T-helper 2 cell treated with Interferon-gamma antibody and Interleukin-4, amounts not matched to agents 5 μg/mL and 100 μg/mL, for 36 hours (primary cell): Measurements from ENCODE around the gene ZNF286A.
A peak's percentile ranks its signal among the peaks of the same experiment; 100 is the strongest.
"Not testable (repeated sequence)": the region's sequence is repeated elsewhere in the genome, so short reads cannot be mapped to it uniquely, and the experiment has no call there.

ENCODE experiments used
- DNase-seq: peaks from one replicate; pipeline ENCODE4 v3.0.0; 2021; ENCODE audit warnings: low spot score
- H3K27ac Mint-ChIP-seq: one replicate; pipeline ENCODE4 v1.8.0; 2021; ENCODE audit warnings: mild to moderate bottlenecking, mixed read lengths
- H3K27me3 Mint-ChIP-seq: one replicate; pipeline ENCODE4 v1.8.0; 2021; ENCODE audit warnings: low read depth, mixed read lengths
- H3K36me3 Mint-ChIP-seq: one replicate; pipeline ENCODE4 v1.8.0; 2021; ENCODE audit warnings: low read depth, mixed read lengths
- H3K4me1 Mint-ChIP-seq: one replicate; pipeline ENCODE4 v1.8.0; 2021; ENCODE audit warnings: low read depth, mixed read lengths
- H3K4me3 Mint-ChIP-seq: one replicate; pipeline ENCODE4 v1.8.0; 2022; ENCODE audit warnings: mild to moderate bottlenecking, moderate library complexity, mixed read lengths
- H3K9me3 Mint-ChIP-seq: one replicate; pipeline ENCODE4 v1.8.0; 2021; ENCODE audit warnings: mixed read lengths

ZNF286A gene

DNA sequence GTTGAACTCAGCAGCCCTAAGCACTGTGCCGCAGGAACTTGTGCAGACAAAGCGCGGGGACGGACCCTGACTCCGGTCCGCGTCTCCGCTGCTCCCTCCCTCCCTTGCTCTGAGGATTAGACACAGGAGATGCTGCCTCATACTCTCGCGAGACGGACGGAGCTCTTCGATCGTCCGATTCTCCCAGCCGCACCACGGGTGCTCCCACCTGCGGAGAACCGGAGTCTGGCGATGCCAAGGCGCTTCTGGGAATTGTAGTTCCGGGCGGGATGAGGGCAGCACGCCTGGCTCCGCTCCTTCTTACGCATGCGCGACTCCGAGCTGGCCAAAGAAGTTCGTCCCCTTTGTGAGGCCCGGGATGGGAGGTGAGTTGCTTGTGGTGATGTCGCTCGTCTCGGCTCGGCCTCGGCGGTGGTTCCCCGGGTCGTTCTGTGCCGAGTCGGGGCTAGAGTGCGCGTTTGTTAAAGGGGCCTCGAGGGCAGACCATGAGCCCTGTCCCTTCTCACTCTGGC lies at the start of gene ZNF286A:
Gene ZNF286A (plus strand): TSS at position 340 of the 512 bp plus-strand sequence. CDS start 578 bp downstream, outside the sequence.
- H3K4me1 Mint-ChIP-seq = not testable (repeated sequence)

GRCh38 chr17:15649861-15650421 lies 49.6 kb upstream of the ZNF286A start:
- no peaks in the 10 kb centered on the region for H3K27me3 Mint-ChIP-seq
- DNase-seq = no peak
- H3K4me1 Mint-ChIP-seq = peaks cover 25% of the 10 kb centered on the region
- H3K9me3 Mint-ChIP-seq = no peaks in the 10 kb centered on the region
- no peak overlapping the region for H3K27ac Mint-ChIP-seq
- peaks cover 4% of the 10 kb centered on the region for H3K36me3 Mint-ChIP-seq
- peak overlapping the region; percentile 72 for H3K4me3 Mint-ChIP-seq

More for the DNA sequence above, at the start of gene ZNF286A:
- H3K27me3 Mint-ChIP-seq, H3K9me3 Mint-ChIP-seq: not testable (repeated sequence)
- H3K4me3 Mint-ChIP-seq = peak within 1 kb of the TSS; percentile 95
- peaks cover 21% of the 10 kb centered on the region for H3K36me3 Mint-ChIP-seq
- peak within 1 kb of the TSS; percentile 83 for H3K27ac Mint-ChIP-seq
- peak; percentile 97 for DNase-seq

GRCh38 chr17:15650741-15651582 lies 48.6 kb upstream of the ZNF286A start:
- no peaks in the 10 kb centered on the region for H3K9me3 Mint-ChIP-seq
- no peak for DNase-seq
- H3K4me3 Mint-ChIP-seq = peak overlapping the region; percentile 72
- peaks cover 4% of the 10 kb centered on the region for H3K36me3 Mint-ChIP-seq
- H3K4me1 Mint-ChIP-seq = peaks cover 17% of the 10 kb centered on the region
- no peaks in the 10 kb centered on the region for H3K27me3 Mint-ChIP-seq
- H3K27ac Mint-ChIP-seq = peak overlapping the region; percentile 73

DNA sequence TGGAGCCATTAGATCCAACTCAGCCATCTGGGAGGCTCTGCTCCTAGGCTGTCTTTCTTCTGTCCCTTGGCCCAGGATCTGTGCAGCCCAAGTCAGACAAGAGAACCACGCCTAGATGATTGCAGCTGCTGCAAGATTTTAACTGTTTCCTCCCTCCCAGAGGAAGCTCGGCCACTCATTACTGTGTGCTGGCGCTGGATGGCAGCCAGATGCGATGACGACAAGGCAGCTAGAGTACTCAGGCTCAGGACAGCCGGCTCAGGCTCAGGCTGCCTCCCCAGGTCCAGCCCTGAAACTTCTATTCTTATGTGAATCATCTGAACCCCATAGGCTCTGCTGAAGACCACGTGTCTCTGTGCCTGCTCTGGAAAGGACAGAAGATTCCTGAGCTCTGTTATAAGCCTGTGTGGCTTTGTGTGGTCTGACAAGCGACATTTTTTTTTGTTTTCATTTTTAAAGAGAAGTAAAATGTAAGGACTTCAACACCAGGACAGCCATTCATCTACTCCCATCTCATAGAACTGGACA lies 47.9 kb upstream of the ZNF286A start:
- Mint-ChIP-seq H3K27ac (peak overlapping the region; percentile 73), H3K9me3 (no peaks in the 10 kb centered on the region)
- DNase-seq = peak; percentile 38

GRCh38 chr17:15652960-15653359 lies 46.6 kb upstream of the ZNF286A start:
- H3K4me1 Mint-ChIP-seq = peaks cover 17% of the 10 kb centered on the region
- no peaks in the 10 kb centered on the region for H3K9me3 Mint-ChIP-seq
- DNase-seq = no peak
- H3K27me3 Mint-ChIP-seq = no peaks in the 10 kb centered on the region
- H3K36me3 Mint-ChIP-seq = peaks cover 1% of the 10 kb centered on the region
- H3K27ac Mint-ChIP-seq = peak overlapping the region; percentile 4
- peak overlapping the region; percentile 23 for H3K4me3 Mint-ChIP-seq

More for the DNA sequence above, 47.9 kb upstream of the ZNF286A start:
- Mint-ChIP-seq H3K4me1 (peaks cover 17% of the 10 kb centered on the region), H3K27me3 (no peaks in the 10 kb centered on the region), H3K4me3 (peak overlapping the region; percentile 72), H3K36me3 (peaks cover 4% of the 10 kb centered on the region)

DNA sequence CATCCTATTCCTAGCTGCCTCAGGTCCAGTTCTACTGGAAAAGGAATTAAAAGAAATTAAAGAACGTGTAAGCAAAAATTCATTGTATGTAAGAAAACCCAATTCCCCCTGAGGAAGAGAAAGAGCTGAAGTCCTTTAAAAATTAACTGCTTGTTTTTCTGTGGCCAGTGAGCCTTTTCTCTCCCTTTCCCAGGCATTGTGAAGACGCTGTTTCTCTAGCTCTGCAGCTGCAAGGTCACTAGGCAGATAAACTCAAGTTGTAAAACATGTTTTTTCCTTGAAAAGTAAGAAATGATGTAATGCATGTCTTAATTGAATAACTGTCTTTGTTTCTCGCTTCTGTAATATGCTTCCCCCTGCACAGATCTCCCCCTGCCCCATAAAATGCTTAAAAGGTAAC lies 45.2 kb upstream of the ZNF286A start:
- peaks cover 14% of the 10 kb centered on the region for H3K4me1 Mint-ChIP-seq
- not testable (repeated sequence) for H3K27me3 Mint-ChIP-seq, H3K9me3 Mint-ChIP-seq, H3K4me3 Mint-ChIP-seq, H3K36me3 Mint-ChIP-seq, DNase-seq, H3K27ac Mint-ChIP-seq

DNA sequence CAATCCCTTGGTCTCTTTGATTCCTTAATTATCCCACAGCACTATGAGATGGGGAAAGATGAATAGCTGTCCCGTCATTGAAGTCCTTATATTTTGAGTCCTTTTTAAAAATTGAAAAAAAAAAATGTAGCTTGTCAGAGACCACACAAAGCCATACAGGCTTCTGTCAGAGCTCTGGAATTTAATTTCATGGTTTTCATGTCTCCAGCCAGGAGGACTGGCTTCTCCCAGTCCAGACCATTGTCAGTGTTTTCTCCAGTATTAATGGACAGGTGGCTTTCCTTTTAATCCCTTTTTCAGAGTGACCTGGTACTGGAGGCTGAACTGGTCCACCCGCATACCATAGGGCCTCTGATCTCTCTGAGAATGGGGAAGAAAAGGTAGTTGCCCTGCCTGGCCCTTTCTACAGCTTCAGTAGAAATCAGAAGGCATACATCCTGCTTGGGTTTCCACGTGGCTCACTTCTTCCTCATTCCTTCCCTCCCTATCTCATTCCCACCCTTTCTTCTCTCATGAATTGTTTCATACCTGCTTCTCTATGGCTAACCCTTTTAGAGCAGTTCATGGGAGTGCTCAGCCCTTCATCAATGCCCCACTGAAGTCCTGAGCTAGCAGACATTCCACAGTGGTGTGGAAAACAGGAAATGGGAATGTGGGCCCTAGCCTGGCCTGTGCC lies 44.5 kb upstream of the ZNF286A start:
- DNase-seq = no peak
- no peaks in the 10 kb centered on the region for H3K9me3 Mint-ChIP-seq
- no peaks in the 10 kb centered on the region for H3K36me3 Mint-ChIP-seq
- H3K4me1 Mint-ChIP-seq = peaks cover 14% of the 10 kb centered on the region
- no peaks in the 10 kb centered on the region for H3K27me3 Mint-ChIP-seq
- H3K27ac Mint-ChIP-seq = no peak overlapping the region
- H3K4me3 Mint-ChIP-seq = no peak overlapping the region

DNA sequence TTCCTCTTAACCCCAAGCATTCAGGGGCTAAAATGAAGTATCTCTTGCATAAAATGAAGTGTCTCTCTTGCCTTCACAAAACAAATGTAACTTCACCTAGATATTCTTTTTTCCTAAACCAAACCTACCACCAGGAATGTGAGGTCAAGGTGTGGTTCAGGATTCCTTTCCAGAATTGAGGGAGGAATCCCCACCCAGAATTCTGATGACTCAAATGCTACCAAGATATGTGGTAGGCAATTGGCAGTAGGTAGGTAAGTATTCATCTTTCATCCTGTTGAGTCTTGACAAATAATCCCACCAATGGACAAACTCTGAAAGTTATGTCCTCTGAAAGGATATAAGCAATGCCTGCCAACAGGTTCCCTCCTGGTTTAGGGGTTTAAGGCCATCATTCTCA lies 41.7 kb upstream of the ZNF286A start:
- Mint-ChIP-seq H3K27me3 (no peaks in the 10 kb centered on the region), H3K4me1 (peaks cover 3% of the 10 kb centered on the region), H3K4me3 (no peak overlapping the region), H3K36me3 (no peaks in the 10 kb centered on the region), H3K9me3 (no peaks in the 10 kb centered on the region), H3K27ac (no peak overlapping the region)
- no peak for DNase-seq

DNA sequence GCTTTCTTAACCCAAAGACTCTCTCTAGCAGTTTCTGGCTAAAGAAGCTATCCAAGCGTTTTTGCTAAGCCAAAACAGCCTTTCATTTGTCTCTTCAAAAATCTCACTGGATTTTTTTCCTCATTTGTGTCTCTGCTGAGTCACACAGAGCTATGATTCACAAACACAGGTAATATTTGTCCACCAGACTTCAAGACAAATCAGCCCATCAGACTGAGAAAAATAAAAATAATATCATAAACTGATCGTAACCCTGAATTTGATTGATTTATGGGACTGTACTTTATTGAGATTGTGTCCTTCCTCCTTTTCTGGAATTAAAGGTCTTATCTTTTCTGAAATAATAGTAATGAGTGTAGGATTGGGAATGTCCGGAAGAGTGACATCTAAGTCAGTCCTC lies 41.3 kb upstream of the ZNF286A start:
- H3K27ac Mint-ChIP-seq = no peak overlapping the region
- H3K36me3 Mint-ChIP-seq = no peaks in the 10 kb centered on the region
- H3K9me3 Mint-ChIP-seq = no peaks in the 10 kb centered on the region
- DNase-seq = no peak
- no peak overlapping the region for H3K4me3 Mint-ChIP-seq
- H3K27me3 Mint-ChIP-seq = no peaks in the 10 kb centered on the region
- H3K4me1 Mint-ChIP-seq = peaks cover 3% of the 10 kb centered on the region

DNA sequence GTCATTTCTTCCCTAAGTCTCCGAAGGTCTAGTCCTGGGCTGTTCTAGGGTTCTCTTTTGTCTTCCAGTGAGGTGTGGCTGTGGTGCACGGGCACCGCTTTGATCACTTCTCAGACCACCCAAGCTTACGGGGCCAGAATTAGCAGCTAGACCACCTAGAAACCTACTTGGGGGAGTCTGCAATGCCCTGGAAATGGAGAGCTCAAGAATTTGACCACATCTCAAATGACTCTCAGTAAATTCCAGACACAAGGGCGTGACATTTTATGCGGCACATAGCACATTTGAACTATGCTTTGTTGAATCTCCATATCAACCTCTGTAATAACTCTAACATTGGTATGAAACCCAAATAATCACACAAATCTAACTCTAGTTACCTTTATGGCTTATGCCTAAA lies 40.3 kb upstream of the ZNF286A start:
- Mint-ChIP-seq H3K36me3 (peaks cover 6% of the 10 kb centered on the region), H3K27ac (no peak overlapping the region), H3K4me1 (peaks cover 3% of the 10 kb centered on the region), H3K4me3 (no peak overlapping the region), H3K9me3 (no peaks in the 10 kb centered on the region), H3K27me3 (no peaks in the 10 kb centered on the region)
- no peak for DNase-seq

- DNase-seq = no peak
- Mint-ChIP-seq H3K27ac (no peak overlapping the region), H3K4me1 (peaks cover 3% of the 10 kb centered on the region), H3K9me3 (no peaks in the 10 kb centered on the region), H3K27me3 (no peaks in the 10 kb centered on the region), H3K36me3 (peaks cover 8% of the 10 kb centered on the region), H3K4me3 (no peak overlapping the region)
Measured at GRCh38 chr17:15659663-15660062, 39.9 kb upstream of the ZNF286A start.

DNA sequence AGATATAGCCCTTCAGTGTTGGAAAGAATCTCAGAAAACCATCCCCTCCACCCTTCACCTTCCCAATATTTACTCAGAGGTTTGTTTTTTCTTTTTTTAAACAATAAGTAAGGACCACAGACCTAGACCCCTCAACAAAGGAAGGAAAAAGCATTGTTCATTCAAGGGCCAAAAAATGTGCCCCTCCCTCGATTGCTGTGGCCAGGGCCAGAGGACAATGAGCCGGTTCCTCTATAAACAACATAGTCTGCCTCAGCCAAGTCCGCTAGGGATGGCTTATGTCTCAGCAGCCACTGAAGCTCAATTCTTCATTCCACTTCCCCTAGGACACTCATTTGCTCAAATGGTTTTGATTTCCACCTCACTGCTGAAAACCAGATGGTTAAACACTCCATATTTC lies 39.5 kb upstream of the ZNF286A start:
- peaks cover 8% of the 10 kb centered on the region for H3K36me3 Mint-ChIP-seq
- H3K27me3 Mint-ChIP-seq = no peaks in the 10 kb centered on the region
- H3K4me3 Mint-ChIP-seq = no peak overlapping the region
- no peak overlapping the region for H3K27ac Mint-ChIP-seq
- H3K9me3 Mint-ChIP-seq = no peaks in the 10 kb centered on the region
- no peak for DNase-seq
- H3K4me1 Mint-ChIP-seq = peaks cover 3% of the 10 kb centered on the region

DNA sequence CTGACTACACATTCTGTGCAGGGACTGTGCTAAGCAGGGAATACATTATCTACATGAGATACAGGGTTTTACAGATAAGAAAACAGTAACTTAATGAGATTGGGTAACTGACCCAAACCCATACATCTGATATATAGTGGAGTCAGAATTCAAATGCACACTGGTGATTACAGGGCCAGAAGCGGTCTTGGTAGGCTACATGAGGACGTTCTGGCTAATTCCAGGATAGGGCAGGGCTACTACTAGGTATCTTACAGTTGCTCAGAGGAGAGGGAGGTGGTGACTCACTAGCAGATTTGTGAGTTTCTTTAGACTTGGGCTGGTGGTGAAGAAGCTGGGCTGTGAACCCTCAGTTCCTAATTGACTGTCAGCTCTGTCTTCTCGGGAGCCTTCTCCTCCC lies 36.9 kb upstream of the ZNF286A start:
- Mint-ChIP-seq H3K27ac (no peak overlapping the region), H3K4me3 (no peak overlapping the region), H3K9me3 (no peaks in the 10 kb centered on the region), H3K4me1 (peaks cover 3% of the 10 kb centered on the region), H3K36me3 (peaks cover 11% of the 10 kb centered on the region), H3K27me3 (no peaks in the 10 kb centered on the region)
- no peak for DNase-seq

- H3K36me3 Mint-ChIP-seq = peaks cover 13% of the 10 kb centered on the region
- no peaks in the 10 kb centered on the region for H3K27me3 Mint-ChIP-seq
- H3K4me3 Mint-ChIP-seq = no peak overlapping the region
- H3K4me1 Mint-ChIP-seq = peaks cover 3% of the 10 kb centered on the region
- no peak overlapping the region for H3K27ac Mint-ChIP-seq
- no peak for DNase-seq
- H3K9me3 Mint-ChIP-seq = no peaks in the 10 kb centered on the region
Measured at GRCh38 chr17:15663176-15663575, 36.4 kb upstream of the ZNF286A start.
